Astrocyte of the spinal cord (primary cell): ENCODE data around the gene HIRIP3.

ENCODE experiments used
- DNase-seq: peaks from one replicate; pipeline ENCODE4 v3.0.0; 2011; ENCODE audit warnings: low read depth, low spot score
- H3K4me3 ChIP-seq: 2 replicates; pipeline ENCODE4 v1.5.1; 2011; ENCODE audit warnings: low read depth, mild to moderate bottlenecking, low read length, moderate library complexity
- CTCF ChIP-seq: IDR thresholded peaks from 2 replicates; pipeline ENCODE4 v1.5.1; 2012; ENCODE audit warnings: low read depth, mild to moderate bottlenecking, low read length, inconsistent platforms
- in situ Hi-C: cut with HindIII; loops from 2 replicates; pipeline ENCODE4 v1.10.0; 2017; ENCODE audit warnings: low sequenced_read_pairs

HIRIP3 gene

GRCh38 chr16:29991571-29991904 is 3.9 kb downstream of the HIRIP3 start:
- no peak overlapping the region for H3K4me3 ChIP-seq
- DNase-seq = no peak
- TF ChIP-seq CTCF = no peak
- in situ Hi-C loops = no loop called here

GRCh38 chr16:29990883-29991570 is 4.4 kb downstream of the HIRIP3 start:
- no peak overlapping the region for H3K4me3 ChIP-seq
- TF ChIP-seq CTCF = no peak
- in situ Hi-C loops = no loop called here
- no peak for DNase-seq

- in situ Hi-C loops = no loop called here
- no peak for TF ChIP-seq CTCF
- DNase-seq = no peak
- no peak overlapping the region for H3K4me3 ChIP-seq
Measured at GRCh38 chr16:29990034-29990433, 5.4 kb downstream of the HIRIP3 start.

GRCh38 chr16:29989111-29989858 is 6.1 kb downstream of the HIRIP3 start:
- in situ Hi-C loops = no loop called here
- H3K4me3 ChIP-seq = no peak overlapping the region
- no peak for DNase-seq
- no peak for TF ChIP-seq CTCF

- in situ Hi-C loops = no loop called here
- DNase-seq = no peak
- H3K4me3 ChIP-seq = no peak overlapping the region
- TF ChIP-seq CTCF = no peak
Measured at GRCh38 chr16:29988346-29989075, 6.9 kb downstream of the HIRIP3 start.

GRCh38 chr16:29987371-29988085 is 7.9 kb downstream of the HIRIP3 start:
- in situ Hi-C loops = no loop called here
- TF ChIP-seq CTCF = no peak
- DNase-seq = no peak
- H3K4me3 ChIP-seq = no peak overlapping the region
